Stromal cell of bone marrow (primary cell): ENCODE data around the gene IL36G.

Source experiments
- DNase-seq: peaks from one replicate; pipeline ENCODE4 v3.0.0-alpha.2; 2012; ENCODE audit warnings: low read depth

IL36G gene

DNA sequence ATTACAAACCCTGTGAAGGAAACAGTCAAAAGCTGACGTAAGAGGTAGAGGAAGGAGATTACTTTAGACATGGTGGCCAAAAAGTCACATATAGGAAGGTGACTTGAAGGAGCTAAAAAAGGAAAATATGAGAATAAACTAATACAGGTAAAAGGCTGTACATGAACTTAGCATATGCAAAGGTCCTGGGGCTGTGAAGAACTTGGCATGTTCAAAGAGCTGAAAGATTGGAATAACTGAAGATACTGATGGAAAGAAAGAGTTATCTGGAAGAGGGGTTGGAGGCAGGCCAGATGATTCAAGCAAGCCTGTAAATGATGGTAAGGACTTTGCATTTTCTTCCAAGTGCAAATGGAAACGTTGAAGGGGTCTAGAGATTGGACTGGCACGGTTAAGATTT lies 40.7 kb downstream of the IL36G start:
- DNase-seq: no peak

GRCh38 chr2:113021312-113021711 lies 43.5 kb downstream of the IL36G start:
- DNase-seq: no peak

GRCh38 chr2:113024764-113025163 lies 47.0 kb downstream of the IL36G start:
- DNase-seq: no peak

DNA sequence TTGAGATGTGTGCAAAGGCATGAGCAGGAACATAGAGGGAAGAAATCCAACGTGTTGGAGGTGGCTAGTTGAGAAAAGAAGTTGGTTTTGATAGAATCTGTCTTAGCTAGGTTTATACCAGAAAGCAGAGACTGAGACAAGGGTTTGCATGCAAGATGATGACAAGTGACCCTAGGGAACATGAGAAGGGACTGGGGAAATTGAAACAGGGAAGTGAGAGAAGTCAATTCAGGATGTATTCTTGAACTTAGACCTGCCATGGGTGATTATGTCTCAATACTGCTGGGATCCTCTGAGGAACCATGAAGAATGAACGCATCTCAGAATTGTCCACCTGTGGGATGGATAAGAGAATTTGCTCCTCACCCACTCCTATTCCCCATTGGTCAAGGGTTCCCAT lies 47.9 kb downstream of the IL36G start:
- DNase-seq: no peak

GRCh38 chr2:113027691-113028090 lies 49.9 kb downstream of the IL36G start:
- DNase-seq: no peak

- DNase-seq: no peak
Observed at GRCh38 chr2:113028112-113028511, 50.3 kb downstream of the IL36G start.

DNA sequence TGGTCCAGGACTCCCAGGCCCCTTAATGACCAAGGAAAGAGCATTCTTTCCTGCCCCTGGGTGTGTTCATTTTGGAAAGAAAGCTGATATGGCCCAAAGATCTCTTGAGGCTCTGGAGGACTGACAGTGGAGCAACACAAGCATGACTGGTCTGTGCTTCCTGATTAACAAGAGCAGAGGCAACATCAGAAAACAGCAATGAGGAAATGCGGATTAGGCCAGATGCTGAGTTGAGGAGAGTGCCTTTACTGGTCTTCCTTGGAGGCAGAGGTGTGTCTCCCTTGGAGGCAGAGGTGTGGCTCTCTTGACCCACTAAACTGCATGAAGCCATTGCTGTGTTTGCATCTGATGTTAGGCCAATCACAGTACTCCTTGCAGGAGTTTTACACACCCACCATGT lies 54.9 kb downstream of the IL36G start:
- no peak for DNase-seq

- no peak for DNase-seq
Observed at GRCh38 chr2:113034016-113034415, 56.2 kb downstream of the IL36G start.
